H9 (cell line): Measurements from ENCODE around the gene C17orf107. TPM values are rescaled to one million over a fixed set of nuclear protein-coding genes. Genes with fewer than 3 reads are reported as not detected.

ENCODE experiments used
- DNase-seq: peaks from one replicate; pipeline ENCODE4 v3.0.0-alpha.2; 2017
- H2AFZ ChIP-seq: one replicate; pipeline ENCODE4 v1.6.1; 2013; ENCODE audit warnings: mild to moderate bottlenecking, low read length, control low read depth, moderate library complexity
- H2AK5ac ChIP-seq: 2 replicates; pipeline ENCODE4 v1.6.1; 2013; ENCODE audit warnings: low read length, control low read depth, mixed read lengths; ENCODE audit not compliant: insufficient read length
- H2BK120ac ChIP-seq: one replicate; pipeline ENCODE4 v1.6.1; 2013; ENCODE audit warnings: low read depth, mild to moderate bottlenecking, low read length, control low read depth, inconsistent platforms; ENCODE audit not compliant: poor library complexity, severe bottlenecking
- H2BK12ac ChIP-seq: 2 replicates; pipeline ENCODE4 v1.6.1; 2013; ENCODE audit warnings: low read length, control low read depth, mixed read lengths, low read depth; ENCODE audit not compliant: insufficient read length
- H2BK15ac ChIP-seq: 2 replicates; pipeline ENCODE4 v1.6.1; 2013; ENCODE audit warnings: low read depth, low read length, control low read depth
- H2BK20ac ChIP-seq: one replicate; pipeline ENCODE4 v1.6.1; 2013; ENCODE audit warnings: low read depth, mild to moderate bottlenecking, low read length, control low read depth, inconsistent platforms; ENCODE audit not compliant: poor library complexity, severe bottlenecking
- H2BK5ac ChIP-seq: 2 replicates; pipeline ENCODE4 v1.6.1; 2013; ENCODE audit warnings: low read length, control low read depth, mixed read lengths; ENCODE audit not compliant: insufficient read length
- H3K14ac ChIP-seq: 2 replicates; pipeline ENCODE4 v1.6.1; 2013; ENCODE audit warnings: low read length, control low read depth; ENCODE audit not compliant: insufficient read depth
- H3K18ac ChIP-seq: 2 replicates; pipeline ENCODE4 v1.6.1; 2013; ENCODE audit warnings: low read depth, mild to moderate bottlenecking, mixed read lengths, low read length, control low read depth; ENCODE audit not compliant: insufficient read length
- H3K23ac ChIP-seq: 2 replicates; pipeline ENCODE4 v1.6.1; 2013; ENCODE audit warnings: low read length, control low read depth, mixed read lengths, low read depth; ENCODE audit not compliant: insufficient read length
- H3K23me2 ChIP-seq: 2 replicates; pipeline ENCODE4 v1.6.1; 2013; ENCODE audit warnings: low read depth, mild to moderate bottlenecking, mixed read lengths, low read length, control low read depth; ENCODE audit not compliant: insufficient read length, poor library complexity, severe bottlenecking
- H3K27ac ChIP-seq: 2 replicates; pipeline ENCODE4 v1.5.1; 2013; ENCODE audit warnings: low read length, control low read depth, mixed read lengths, low read depth; ENCODE audit not compliant: insufficient read length
- H3K27me3 ChIP-seq: 2 replicates; pipeline ENCODE4 v1.6.1; 2013; ENCODE audit warnings: low read length, control low read depth, inconsistent platforms; ENCODE audit not compliant: insufficient read depth
- H3K4ac ChIP-seq: 2 replicates; pipeline ENCODE4 v1.6.1; 2013; ENCODE audit warnings: low read depth, mild to moderate bottlenecking, control low read depth, inconsistent platforms, low read length, moderate library complexity
- H3K4me1 ChIP-seq: 2 replicates; pipeline ENCODE4 v1.6.1; 2013; ENCODE audit warnings: low read length, control low read depth, inconsistent platforms; ENCODE audit not compliant: insufficient read depth
- H3K4me2 ChIP-seq: 2 replicates; pipeline ENCODE4 v1.6.1; 2013; ENCODE audit warnings: low read length, control low read depth, mixed read lengths; ENCODE audit not compliant: insufficient read length, insufficient read depth
- H3K56ac ChIP-seq: 2 replicates; pipeline ENCODE4 v1.6.1; 2013; ENCODE audit warnings: low read depth, mild to moderate bottlenecking, mixed read lengths, low read length, control low read depth; ENCODE audit not compliant: insufficient read length
- H3K79me1 ChIP-seq: 2 replicates; pipeline ENCODE4 v1.6.1; 2013; ENCODE audit warnings: low read depth, mild to moderate bottlenecking, moderate library complexity, low read length, control low read depth, inconsistent platforms; ENCODE audit not compliant: insufficient read depth, poor library complexity, severe bottlenecking
- H3K79me2 ChIP-seq: 2 replicates; pipeline ENCODE4 v1.6.1; 2013; ENCODE audit warnings: low read length, control low read depth, inconsistent platforms; ENCODE audit not compliant: insufficient read depth
- H3K9ac ChIP-seq: 2 replicates; pipeline ENCODE4 v1.6.1; 2013; ENCODE audit warnings: low read length, control low read depth, mixed read lengths; ENCODE audit not compliant: insufficient read length; ENCODE audit errors: extremely low read depth
- H3K9me3 ChIP-seq: one replicate; pipeline ENCODE4 v1.6.1; 2013; ENCODE audit warnings: low read depth, low read length, inconsistent platforms; ENCODE audit not compliant: control insufficient read depth
- H3T11ph ChIP-seq: one replicate; pipeline ENCODE4 v1.6.1; 2013; ENCODE audit warnings: mild to moderate bottlenecking, low read length, control low read depth, inconsistent platforms
- H4K20me1 ChIP-seq: one replicate; pipeline ENCODE4 v1.6.1; 2013; ENCODE audit not compliant: control insufficient read depth, insufficient read length, insufficient read depth
- H4K5ac ChIP-seq: 2 replicates; pipeline ENCODE4 v1.6.1; 2013; ENCODE audit warnings: low read depth, mild to moderate bottlenecking, mixed read lengths, low read length, control low read depth; ENCODE audit not compliant: insufficient read length
- H4K8ac ChIP-seq: replicated peaks from 2 replicates; pipeline ENCODE4 v1.6.1; 2013; ENCODE audit warnings: low read length, control low read depth, mixed read lengths, low read depth; ENCODE audit not compliant: insufficient read length
- H4K91ac ChIP-seq: 2 replicates; pipeline ENCODE4 v1.6.1; 2013; ENCODE audit warnings: low read depth, mild to moderate bottlenecking, moderate library complexity, mixed read lengths, low read length, control low read depth; ENCODE audit not compliant: insufficient read length
- H3K27ac Mint-ChIP-seq, 3 experiments: 2 replicates in 2 of 3; 3 replicates in 1 of 3; pipeline ENCODE4 v1.8.0; 2020 to 2021; ENCODE audit warnings: mixed read lengths in 3 of 3, mild to moderate bottlenecking in 1 of 3, moderate library complexity in 1 of 3
- H3K27me3 Mint-ChIP-seq: 2 replicates; pipeline ENCODE4 v1.8.0; 2021; ENCODE audit warnings: low read depth, mild to moderate bottlenecking, moderate library complexity, mixed read lengths
- H3K36me3 Mint-ChIP-seq, 3 experiments: 2 replicates in 2 of 3; 3 replicates in 1 of 3; pipeline ENCODE4 v1.8.0; 2020 to 2021; ENCODE audit warnings: low read depth in 3 of 3, mixed read lengths in 3 of 3; ENCODE audit not compliant: insufficient read depth in 1 of 3
- H3K4me1 Mint-ChIP-seq, 2 experiments: 2 replicates each; pipeline ENCODE4 v1.8.0; 2020; ENCODE audit warnings: mixed read lengths in 2 of 2
- H3K4me3 Mint-ChIP-seq, 2 experiments: 2 replicates in 1 of 2; 3 replicates in 1 of 2; pipeline ENCODE4 v1.8.0; 2020 to 2021; ENCODE audit warnings: mild to moderate bottlenecking in 2 of 2, mixed read lengths in 2 of 2, moderate library complexity in 1 of 2
- H3K9me3 Mint-ChIP-seq, 2 experiments: 2 replicates in 1 of 2; 3 replicates in 1 of 2; pipeline ENCODE4 v1.8.0; 2020; ENCODE audit warnings: mild to moderate bottlenecking in 2 of 2, mixed read lengths in 2 of 2, moderate library complexity in 1 of 2
- CTCF ChIP-seq: fragments of 200-600 bp; sonication (generic); conservative IDR thresholded peaks from 3 replicates; pipeline ENCODE4 v1.8.0; 2021; ENCODE audit warnings: antibody characterized with exemption, mild to moderate bottlenecking
- WGBS: extraction: QIAGEN DNeasy Blood & Tissue Kit; methylation state at CpG from one replicate; pipeline ENCODE4 v1.1.7; 2013; ENCODE audit warnings: missing lambda C conversion rate, low lambda C conversion rate, mixed read lengths; ENCODE audit not compliant: insufficient read length; ENCODE audit errors: extremely low coverage; 5-methylcytosine and 5-hydroxymethylcytosine counted together
- total RNA-seq: library from RNA; stranded (reverse); gene quantifications from 2 replicates; pipeline ENCODE4 v1.2.1, GENCODE V29; 2021

Gene C17orf107
- total RNA-seq, 1 experiment from 2014 or later: 4.4 TPM

- Histone ChIP-seq H3K14ac (peak overlapping the region; percentile 50; the same call in 1 of the 2 replicates), H2AK5ac (no peak overlapping the region), H3K79me2 (peaks cover 2% of the 10 kb centered on the region; the same call in 1 of the 2 replicates), H3K4me1 (peaks cover 15% of the 10 kb centered on the region; the same call in 1 of the 2 replicates), H2BK12ac (no peak overlapping the region), H3K9ac (no peak overlapping the region), H4K91ac (no peak overlapping the region), H2AFZ (no peak overlapping the region), H3K23me2 (no peaks in the 10 kb centered on the region), H3K79me1 (no peaks in the 10 kb centered on the region), H3K4me2 (no peak overlapping the region), H3K9me3 (no peaks in the 10 kb centered on the region), H3T11ph (no peak overlapping the region), H3K18ac (no peak overlapping the region), H3K27ac (no peak overlapping the region), H2BK5ac (no peak overlapping the region), H2BK15ac (no peak overlapping the region), H3K4ac (no peak overlapping the region), H4K5ac (no peak overlapping the region), H4K8ac (no peak overlapping the region), H2BK20ac (no peak overlapping the region), H3K56ac (no peak overlapping the region), H2BK120ac (no peak overlapping the region), H3K27me3 (no peaks in the 10 kb centered on the region; the same call in 1 of the 2 replicates), H3K23ac (no peak overlapping the region), H4K20me1 (no peaks in the 10 kb centered on the region)
- no peak for TF ChIP-seq CTCF
- no CpG with 5 or more reads among the region's 5 CpGs for WGBS
- Mint-ChIP-seq H3K36me3 (peaks cover 0 to 17% (median 5%) of the 10 kb centered on the region in 3 experiments; a peak in 4 of 7 replicates), H3K27ac (peak overlapping the region; percentile 70 to 89 (median 81)), H3K9me3 (no peaks in the 10 kb centered on the region), H3K4me3 (peak overlapping the region in 1 of 2 experiments; percentile 39; a peak in 3 of 5 replicates), H3K27me3 (no peaks in the 10 kb centered on the region), H3K4me1 (peaks cover 71 to 75% of the 10 kb centered on the region in 2 experiments)
- DNase-seq: no peak
Measured at GRCh38 chr17:4854111-4854681, 45.1 kb upstream of the C17orf107 start.
